GM11168 (cell line): Measurements from ENCODE around the gene ANAPC16.
"Not testable (repeated sequence)": the region's sequence is repeated elsewhere in the genome, so short reads cannot be mapped to it uniquely, and the experiment has no call there.

ENCODE experiments used
- in situ Hi-C: fragments of 300-500 bp; cut with MboI; formaldehyde crosslinking; loops from one replicate; pipeline ENCODE4 v1.12.0; 2022; ENCODE audit warnings: low sequenced_read_pairs; ENCODE audit not compliant: unreplicated experiment

Gene ANAPC16

GRCh38 chr10:72208526-72208925 is 7.3 kb upstream of the ANAPC16 start:
- in situ Hi-C loops: not testable (repeated sequence)

GRCh38 chr10:72211381-72211780 is 4.4 kb upstream of the ANAPC16 start:
- in situ Hi-C loops: not testable (repeated sequence)

- in situ Hi-C loops: not testable (repeated sequence)
These were observed 4.0 kb upstream of the ANAPC16 start for GRCh38 chr10:72211832-72212231.

GRCh38 chr10:72218325-72218724 is 2.5 kb downstream of the ANAPC16 start:
- in situ Hi-C loops: no loop called here

- in situ Hi-C loops: no loop called here
These were observed 2.9 kb downstream of the ANAPC16 start for GRCh38 chr10:72218726-72219125.

- in situ Hi-C loops: no loop called here
These were observed 3.5 kb downstream of the ANAPC16 start for GRCh38 chr10:72219235-72219814.

GRCh38 chr10:72220637-72221036 is 4.8 kb downstream of the ANAPC16 start:
- in situ Hi-C loops: no loop called here

- in situ Hi-C loops: no loop called here
These were observed 5.5 kb downstream of the ANAPC16 start for GRCh38 chr10:72221278-72221677.

- in situ Hi-C loops: no loop called here
These were observed 7.9 kb downstream of the ANAPC16 start for GRCh38 chr10:72223743-72224101.

GRCh38 chr10:72224191-72224590 is 8.4 kb downstream of the ANAPC16 start:
- in situ Hi-C loops: not testable (repeated sequence)

GRCh38 chr10:72226418-72227027 is 10.7 kb downstream of the ANAPC16 start:
- in situ Hi-C loops: loop anchor here (25.0 kb wide), 1 partner anchor 111 kb away; no protein-coding TSS in a partner anchor

GRCh38 chr10:72227826-72228225 is 12.0 kb downstream of the ANAPC16 start:
- in situ Hi-C loops: loop anchor here (25.0 kb wide), 1 partner anchor 109 kb away; no protein-coding TSS in a partner anchor

- in situ Hi-C loops: loop anchor here (25.0 kb wide), 1 partner anchor 109 kb away; no protein-coding TSS in a partner anchor
These were observed 12.5 kb downstream of the ANAPC16 start for GRCh38 chr10:72228318-72228751.

- in situ Hi-C loops: loop anchor here (25.0 kb wide), 1 partner anchor 108 kb away; no protein-coding TSS in a partner anchor
These were observed 13.7 kb downstream of the ANAPC16 start for GRCh38 chr10:72229261-72230251.

- in situ Hi-C loops: loop anchor here (25.0 kb wide), 1 partner anchor 104 kb away; no protein-coding TSS in a partner anchor
These were observed 17.8 kb downstream of the ANAPC16 start for GRCh38 chr10:72233621-72234020.

- in situ Hi-C loops: loop anchor here (25.0 kb wide), 1 partner anchor 103 kb away; no protein-coding TSS in a partner anchor
These were observed 18.8 kb downstream of the ANAPC16 start for GRCh38 chr10:72234560-72235095.

GRCh38 chr10:72235544-72236279 is 19.9 kb downstream of the ANAPC16 start:
- in situ Hi-C loops: loop anchor here (25.0 kb wide), 1 partner anchor 102 kb away; no protein-coding TSS in a partner anchor

- in situ Hi-C loops: loop anchor here (25.0 kb wide), 1 partner anchor 99 kb away; no protein-coding TSS in a partner anchor
These were observed 22.8 kb downstream of the ANAPC16 start for GRCh38 chr10:72238392-72239175.

- in situ Hi-C loops: loop anchor here (25.0 kb wide), 1 partner anchor 98 kb away; no protein-coding TSS in a partner anchor
These were observed 23.6 kb downstream of the ANAPC16 start for GRCh38 chr10:72239409-72239808.
